ENCODE results near the gene COL11A2.

- TF ChIP-seq CTCF (IDR thresholded peaks at IDR 0.05; ENCODE audit: extremely low read depth in 1 of 2, insufficient read depth in 1 of 2, low read depth in 1 of 2, low read length in 2 of 2): no peak
- TF ChIP-seq EZH2 (IDR thresholded peaks at IDR 0.05; ENCODE audit: borderline replicate concordance, low read depth, low read length, severe bottlenecking): no peak
- no peak for TF ChIP-seq POLR2A (IDR thresholded peaks at IDR 0.05; ENCODE audit: low read depth, low read length)
- no peak for TF ChIP-seq POLR2AphosphoS5 (IDR thresholded peaks at IDR 0.05; ENCODE audit: insufficient read depth, low read depth, low read length)
These were observed 41.2 kb downstream of the COL11A2 start for GRCh38 chr6:33151050-33151449.

All from endothelial cell of umbilical vein (primary cell).